Neural progenitor cell (in vitro differentiated cells): ENCODE data around the gene KRTAP1-4.

Source experiments
- CTCF ChIP-seq: fragments of 200-600 bp; sonication (generic); IDR thresholded peaks from 2 replicates; pipeline ENCODE4 v1.5.1; 2017; ENCODE audit warnings: antibody characterized with exemption, mild to moderate bottlenecking
- EZH2 ChIP-seq: fragments of 200-600 bp; sonication (generic); IDR thresholded peaks from 2 replicates; pipeline ENCODE4 v1.6.1; 2017; ENCODE audit warnings: antibody characterized with exemption, mild to moderate bottlenecking, moderate library complexity

GRCh38 chr17:40996829-40997228 lies 33.2 kb downstream of the KRTAP1-4 start:
- TF ChIP-seq CTCF (no peak), EZH2 (no peak)
